Left forelimb (tissue), 1 donor: ENCODE data around the gene UGT2B7.
"Not testable (repeated sequence)": the region's sequence is repeated elsewhere in the genome, so short reads cannot be mapped to it uniquely, and the experiment has no call there.

Experiments
- DNase-seq: peaks from one replicate; pipeline ENCODE4 v3.0.0-alpha.2; 2018; ENCODE audit warnings: low spot score

Gene UGT2B7

DNA sequence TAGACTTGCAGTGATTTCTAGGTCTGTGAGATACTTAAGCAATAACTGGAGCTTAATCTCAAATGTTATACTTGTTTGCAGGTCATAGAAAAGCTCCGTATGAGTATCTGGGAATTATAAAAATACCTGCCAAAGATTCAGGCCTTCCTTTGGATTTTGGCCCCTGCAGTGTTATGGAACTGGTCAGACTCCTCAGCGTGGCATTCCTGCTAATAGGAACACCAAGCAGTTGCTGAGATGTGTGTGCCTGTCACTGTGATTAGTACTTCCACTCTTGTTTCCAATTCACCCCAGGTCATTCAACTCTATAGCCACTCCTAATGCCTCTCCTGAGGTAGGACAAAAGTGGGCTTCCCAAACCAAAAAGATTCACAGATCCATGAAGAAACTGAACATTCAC is 7.8 kb upstream of the UGT2B7 start:
- no peak for DNase-seq

DNA sequence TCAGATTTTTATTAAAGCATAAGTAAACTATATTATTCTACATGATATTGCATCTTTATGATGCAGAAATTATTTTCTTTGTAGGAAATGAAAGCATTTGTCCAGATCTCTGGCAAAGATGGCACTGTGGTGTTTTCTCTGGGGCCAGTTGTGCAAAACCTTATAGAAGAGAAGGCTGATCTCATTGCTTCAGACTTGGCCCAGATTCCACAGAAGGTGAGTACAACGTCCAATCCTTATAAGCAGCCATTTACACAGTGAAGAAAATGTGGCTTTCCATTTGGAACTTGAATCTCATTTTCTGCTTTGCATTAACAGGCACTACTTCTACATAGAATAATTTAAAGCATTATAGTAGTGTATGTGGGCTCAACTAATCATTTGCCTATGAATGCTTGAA is 6.9 kb upstream of the UGT2B7 start:
- DNase-seq = no peak

DNA sequence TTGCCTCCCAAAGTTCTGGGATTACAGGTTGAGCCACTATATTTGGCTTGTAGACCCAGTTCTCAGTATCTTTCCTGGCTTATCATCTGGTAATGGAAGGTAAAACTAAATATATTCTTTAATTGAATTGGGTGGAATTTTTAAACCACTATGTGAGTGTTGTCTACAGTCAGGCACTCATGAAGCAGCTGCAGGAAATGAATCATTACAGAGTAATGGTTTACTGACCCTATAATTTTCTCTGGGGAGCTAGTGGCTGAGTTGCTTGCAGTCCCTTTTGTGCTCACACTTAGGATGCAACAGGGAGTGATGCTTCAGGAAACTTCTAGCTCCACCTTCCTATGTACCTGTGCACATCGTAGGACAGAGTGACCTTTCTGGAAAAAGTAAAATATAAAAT is 4.1 kb upstream of the UGT2B7 start:
- no peak for DNase-seq

DNA sequence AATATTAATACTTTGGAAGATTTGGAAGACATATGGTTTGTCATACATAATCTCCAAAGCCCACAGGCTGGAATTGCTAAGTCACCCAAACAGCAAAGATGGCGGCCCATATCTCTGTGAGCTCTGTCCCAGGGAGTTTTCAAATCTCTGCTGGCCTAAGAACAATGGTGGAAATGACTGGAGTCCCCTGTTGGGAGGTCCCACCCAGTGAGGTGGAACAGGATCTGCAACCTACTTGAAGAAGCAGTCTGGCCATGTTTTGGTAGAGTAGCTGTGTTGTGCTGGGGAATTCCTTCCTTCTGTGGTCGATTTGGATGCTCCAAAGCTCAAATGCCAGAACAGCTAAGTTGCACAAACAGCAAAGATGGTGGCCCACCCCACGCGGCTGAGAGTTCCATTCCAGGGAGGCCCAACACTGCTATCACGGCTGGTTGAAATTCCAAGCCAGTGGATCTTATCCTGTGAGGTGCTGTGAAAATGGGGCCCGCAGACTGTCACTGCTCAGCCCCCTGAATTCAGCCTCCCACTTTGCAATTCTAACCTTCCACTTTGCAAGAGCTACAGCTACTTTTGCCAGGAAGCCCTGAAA is 3.2 kb upstream of the UGT2B7 start:
- no peak for DNase-seq

DNA sequence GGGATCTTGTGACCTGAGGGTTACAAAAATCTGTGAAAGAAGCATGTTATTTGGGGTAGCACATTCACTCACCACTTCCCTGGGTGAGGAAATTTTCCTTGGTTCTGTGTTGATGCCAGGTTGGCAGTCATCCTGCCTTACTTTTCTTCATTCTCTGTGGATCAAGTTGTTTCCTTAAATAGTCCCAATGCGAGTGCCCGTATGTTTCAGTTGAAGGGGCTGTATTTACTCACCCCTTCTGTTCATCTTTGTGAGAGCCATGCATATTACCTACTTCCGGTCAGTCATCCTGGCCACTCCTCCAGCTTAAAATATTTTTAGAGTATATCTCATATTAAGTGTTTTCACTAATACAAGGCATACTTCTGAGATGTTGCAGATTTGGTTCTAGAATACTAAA is 2.6 kb upstream of the UGT2B7 start:
- no peak for DNase-seq

DNA sequence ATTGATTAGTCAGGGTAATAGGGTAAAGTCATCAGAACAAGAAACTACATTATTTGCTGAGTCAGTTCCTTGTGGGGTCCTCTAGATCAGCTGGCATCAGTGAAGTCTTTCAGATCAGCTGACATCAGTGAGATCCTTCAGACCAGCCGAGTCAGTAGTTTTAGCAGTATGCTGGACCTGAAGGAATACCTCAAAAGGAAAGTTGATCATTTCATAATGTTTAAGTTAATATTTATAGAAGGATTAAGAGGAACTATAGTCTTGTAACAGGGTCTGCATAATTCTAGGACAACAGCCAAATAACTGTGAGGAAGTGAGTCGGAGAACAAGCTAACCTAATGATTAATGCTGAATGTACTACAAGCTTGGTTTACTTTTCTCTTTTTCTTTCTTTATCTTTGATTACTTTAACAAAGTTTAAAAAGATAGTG is 958 bp upstream of the UGT2B7 start:
- no peak for DNase-seq

DNA sequence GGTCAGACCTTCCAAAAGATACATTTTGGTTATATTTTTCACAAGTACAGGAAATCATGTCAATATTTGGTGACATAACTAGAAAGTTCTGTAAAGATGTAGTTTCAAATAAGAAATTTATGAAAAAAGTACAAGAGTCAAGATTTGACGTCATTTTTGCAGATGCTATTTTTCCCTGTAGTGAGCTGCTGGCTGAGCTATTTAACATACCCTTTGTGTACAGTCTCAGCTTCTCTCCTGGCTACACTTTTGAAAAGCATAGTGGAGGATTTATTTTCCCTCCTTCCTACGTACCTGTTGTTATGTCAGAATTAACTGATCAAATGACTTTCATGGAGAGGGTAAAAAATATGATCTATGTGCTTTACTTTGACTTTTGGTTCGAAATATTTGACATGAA is 536 bp downstream of the UGT2B7 start:
- no peak for DNase-seq

DNA sequence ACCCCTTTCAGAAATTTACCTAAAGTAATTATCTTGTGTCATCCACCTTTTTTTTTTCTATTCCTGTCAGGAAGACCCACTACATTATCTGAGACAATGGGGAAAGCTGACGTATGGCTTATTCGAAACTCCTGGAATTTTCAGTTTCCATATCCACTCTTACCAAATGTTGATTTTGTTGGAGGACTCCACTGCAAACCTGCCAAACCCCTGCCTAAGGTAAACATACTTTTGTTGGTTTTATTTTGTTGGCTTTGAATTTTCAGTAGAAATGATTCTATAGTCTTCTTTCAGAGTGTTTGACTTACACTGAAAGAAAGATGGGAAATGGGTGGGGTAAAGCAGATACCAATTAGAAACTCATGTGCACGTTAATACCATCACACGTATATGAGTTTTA is 2.2 kb downstream of the UGT2B7 start:
- no peak for DNase-seq

DNA sequence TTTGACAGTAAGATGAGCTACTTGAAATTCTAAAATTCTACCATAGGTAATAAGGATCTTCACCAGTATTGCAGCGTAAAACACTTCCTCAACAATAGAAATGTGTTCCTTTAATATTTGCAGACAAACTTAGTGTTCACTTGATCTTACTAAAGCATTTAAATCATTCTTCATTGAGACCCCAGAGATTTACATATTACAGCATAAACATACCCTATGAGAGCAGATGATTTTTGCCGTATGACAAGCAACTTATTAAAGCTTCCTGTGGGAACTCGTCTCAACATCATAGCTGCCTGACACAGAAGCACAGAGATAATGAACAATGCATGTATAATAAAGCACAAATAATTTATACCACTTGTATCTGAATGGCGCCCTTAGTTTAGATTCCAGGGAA is 3.6 kb downstream of the UGT2B7 start:
- no peak for DNase-seq

DNA sequence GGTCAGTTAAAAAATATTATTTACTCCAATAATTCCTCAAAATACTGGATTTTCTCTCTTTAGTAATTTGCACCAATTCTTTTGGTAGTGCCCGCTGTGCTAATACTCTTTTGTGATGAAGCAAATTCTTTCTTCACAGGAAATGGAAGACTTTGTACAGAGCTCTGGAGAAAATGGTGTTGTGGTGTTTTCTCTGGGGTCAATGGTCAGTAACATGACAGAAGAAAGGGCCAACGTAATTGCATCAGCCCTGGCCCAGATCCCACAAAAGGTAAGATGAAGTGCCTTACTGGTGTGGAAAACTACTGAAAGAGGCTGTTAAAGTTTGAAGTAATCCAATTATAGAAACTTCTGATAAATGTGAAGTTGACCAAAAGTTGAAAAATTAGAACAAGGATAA is 6.4 kb downstream of the UGT2B7 start:
- DNase-seq = not testable (repeated sequence)

DNA sequence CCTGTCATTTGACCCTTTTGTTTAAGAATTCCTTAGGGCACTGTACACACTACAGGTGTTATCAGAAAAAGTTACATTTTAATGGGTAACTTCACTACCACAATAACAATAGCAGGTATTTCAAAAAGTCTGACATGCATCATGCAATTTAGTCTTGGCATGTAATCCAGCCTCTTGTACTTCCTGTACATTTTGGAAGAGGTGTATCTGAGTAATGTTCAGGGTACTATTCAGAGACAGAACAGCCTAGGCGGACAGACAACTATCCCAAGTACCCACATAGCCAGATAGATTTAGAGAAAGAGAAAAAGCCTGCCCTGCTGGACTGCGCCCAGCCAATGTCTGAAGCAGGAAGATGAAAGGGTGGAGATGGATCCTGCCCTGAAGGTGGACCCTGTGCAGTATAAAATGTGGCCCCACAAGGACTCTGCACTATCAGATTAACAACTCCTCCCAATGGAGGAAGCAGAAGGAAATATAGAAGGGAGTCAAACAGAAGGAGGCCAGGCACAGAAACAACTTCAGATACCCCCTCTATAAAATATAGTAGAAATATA is 8.5 kb downstream of the UGT2B7 start:
- no peak for DNase-seq

DNA sequence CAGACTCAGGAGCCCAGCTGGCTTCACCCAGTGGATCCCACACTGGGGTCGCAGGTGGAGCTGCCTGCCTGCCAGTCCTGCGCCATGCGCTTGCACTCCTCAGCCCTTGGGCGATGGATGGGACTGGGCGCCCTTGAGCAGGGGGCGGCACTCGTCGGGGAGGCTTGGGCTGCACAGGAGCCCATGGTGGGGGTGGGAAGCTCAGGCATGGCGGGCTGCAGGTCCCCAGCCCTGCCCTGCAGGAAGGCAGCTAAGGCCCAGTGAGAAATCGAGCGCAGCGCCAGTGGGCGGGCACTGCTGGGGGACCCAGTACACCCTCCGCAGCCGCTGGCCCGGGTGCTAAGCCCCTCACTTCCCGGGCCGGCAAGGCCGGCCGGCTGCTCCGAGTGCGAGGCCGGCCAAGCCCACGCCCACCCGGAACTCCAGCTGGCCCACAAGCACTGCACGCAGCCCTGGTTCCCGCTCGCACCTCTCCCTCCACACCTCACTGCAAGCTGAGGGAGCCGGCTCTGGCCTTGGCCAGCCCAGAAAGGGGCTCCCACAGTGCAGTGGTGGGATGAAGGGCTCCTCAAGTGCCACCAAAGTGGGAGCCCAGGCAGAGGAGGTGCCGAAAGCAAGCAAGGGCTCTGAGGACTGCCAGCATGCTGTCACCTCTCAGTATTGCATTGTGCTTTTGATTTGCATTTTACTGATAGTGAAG is 19.0 kb downstream of the UGT2B7 start:
- not testable (repeated sequence) for DNase-seq

DNA sequence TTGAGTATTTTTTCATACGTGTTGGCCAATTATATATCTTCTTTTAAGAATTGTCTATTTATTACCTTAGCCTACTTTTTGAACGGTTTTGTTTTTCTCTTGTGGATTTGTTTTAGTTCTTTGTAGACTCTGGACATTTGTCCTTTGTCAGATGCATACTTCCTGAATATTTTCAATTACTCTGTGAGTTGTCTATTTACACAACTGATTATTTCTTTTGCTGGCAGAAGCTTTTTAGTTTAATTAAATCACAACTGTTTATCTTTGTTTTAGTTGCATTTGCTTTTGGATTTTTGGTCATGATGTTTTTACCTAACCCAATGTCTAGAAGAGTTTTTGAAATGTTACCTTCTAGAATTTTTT is 19.6 kb downstream of the UGT2B7 start:
- DNase-seq = no peak

DNA sequence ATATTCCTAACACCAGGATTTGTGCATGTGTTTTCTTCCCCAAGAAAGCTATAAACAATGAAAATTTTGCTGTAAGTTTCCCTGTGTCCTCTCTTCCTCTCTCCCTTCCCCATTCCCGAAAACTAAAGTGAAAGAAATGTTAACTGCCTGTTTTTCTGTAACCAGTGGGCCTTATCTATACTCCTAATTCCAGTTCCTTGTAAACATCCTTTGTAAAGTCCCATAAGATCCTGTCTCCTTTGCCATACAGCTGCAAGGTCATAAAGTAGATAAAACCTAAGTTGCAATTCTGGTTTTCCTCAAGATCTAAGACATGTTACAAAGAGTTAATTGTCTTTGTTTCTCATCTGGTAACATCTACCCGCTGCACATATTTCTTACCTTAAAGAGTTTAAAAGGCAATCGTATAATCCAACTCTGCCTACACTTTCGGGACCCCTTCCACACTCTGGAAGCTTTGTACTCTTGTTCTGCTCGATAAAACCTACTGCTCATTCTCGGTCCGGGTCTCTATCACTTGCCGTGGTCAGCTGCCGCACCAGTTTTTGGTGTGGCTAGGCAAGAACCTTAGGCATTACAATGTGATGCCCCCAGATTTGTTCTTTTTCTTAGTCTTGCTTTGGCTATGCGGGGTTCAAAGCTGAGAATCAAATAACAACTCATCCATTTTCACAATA is 20.5 kb downstream of the UGT2B7 start:
- no peak for DNase-seq

DNA sequence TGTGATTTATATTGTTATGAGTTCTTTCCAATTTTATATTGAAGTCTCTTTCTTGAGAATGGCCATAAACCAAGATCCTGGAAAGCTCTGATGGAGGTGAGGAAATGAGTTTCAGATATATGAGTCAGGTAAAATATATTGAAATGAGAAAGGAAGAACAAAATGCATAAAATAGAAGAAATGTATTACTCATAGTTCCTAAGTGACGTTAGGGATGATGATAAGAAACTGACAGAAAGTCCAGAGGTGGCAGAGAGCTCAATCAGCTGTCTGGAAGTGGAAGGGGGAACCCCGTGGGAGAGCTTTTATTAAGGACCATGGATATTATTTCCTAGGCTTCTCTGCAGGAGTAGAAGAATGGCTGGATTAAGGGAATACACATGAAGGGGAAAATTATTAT is 24.6 kb downstream of the UGT2B7 start:
- no peak for DNase-seq

DNA sequence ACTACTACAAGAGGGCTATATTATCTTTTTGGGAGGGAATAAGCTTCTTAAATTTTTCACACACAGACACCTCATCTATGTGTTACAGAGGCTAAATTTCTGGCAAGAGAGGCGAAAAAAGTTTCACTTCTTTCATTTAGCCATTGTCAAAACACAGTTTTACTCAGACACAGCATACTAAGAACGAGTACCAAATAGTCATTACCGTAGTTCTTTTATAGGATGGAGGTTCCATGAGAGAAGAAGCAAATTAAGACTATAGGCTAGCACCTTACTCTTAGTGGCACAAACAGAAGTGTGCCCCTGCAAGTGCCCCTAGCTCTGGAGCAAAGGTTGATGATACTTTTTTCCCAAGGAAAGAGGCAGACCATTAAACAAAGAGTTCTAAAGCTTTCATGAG is 26.2 kb downstream of the UGT2B7 start:
- DNase-seq = no peak

DNA sequence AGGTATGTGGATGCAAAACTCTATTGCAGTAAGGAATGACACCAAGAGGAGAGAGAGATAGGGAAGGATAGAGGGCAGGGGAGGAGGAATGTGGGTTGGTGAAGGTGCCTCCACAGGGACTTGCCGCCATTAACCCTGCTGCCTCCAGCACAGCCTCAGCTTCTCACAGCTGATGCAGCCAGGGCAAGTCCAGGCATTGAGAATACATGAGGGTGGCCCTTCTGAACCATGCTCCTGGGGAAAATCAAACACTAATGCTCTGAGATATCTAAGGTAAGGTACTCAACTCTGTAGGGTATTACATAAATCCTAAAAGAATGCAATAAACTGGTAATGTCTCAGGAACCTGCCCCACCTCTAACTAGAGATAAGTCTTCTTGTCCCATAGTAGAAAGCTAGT is 28.7 kb downstream of the UGT2B7 start:
- no peak for DNase-seq

DNA sequence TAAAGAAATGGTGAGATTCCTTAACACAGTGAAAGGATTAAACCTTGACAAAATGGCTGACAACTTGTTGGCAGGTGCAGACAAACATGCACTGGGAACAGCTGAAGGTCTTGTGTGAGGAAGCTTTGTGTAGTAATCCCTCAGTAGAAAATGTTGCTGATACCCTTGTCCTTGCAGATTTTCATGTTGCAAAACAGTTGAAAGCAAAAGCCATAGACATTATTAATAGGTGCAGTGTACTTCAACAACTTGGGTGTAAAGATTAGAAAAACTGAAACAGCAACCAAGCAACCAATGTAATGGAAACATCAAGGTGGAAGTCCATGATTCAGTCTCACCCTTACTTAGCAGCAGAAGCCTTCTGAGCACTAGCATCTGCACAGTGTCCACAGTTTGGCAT is 29.8 kb downstream of the UGT2B7 start:
- DNase-seq = no peak

DNA sequence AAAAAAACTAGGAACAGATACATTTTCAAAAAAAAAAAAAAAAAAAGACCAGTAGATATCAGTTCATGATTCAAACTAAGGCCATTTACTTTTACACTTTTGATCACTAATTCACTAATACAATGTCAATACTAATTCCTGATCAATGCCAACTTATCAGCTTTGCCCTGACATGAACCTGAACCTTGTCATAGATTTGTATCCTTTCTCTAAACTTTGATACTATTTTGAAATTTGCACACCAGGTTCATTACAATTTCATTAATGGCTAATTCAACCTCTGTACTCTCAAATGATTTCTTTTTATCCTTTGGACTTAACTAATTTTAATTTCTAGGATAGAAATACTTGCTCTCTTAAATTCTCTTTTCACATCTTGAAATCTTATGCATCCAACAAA is 37.7 kb downstream of the UGT2B7 start:
- DNase-seq = no peak

DNA sequence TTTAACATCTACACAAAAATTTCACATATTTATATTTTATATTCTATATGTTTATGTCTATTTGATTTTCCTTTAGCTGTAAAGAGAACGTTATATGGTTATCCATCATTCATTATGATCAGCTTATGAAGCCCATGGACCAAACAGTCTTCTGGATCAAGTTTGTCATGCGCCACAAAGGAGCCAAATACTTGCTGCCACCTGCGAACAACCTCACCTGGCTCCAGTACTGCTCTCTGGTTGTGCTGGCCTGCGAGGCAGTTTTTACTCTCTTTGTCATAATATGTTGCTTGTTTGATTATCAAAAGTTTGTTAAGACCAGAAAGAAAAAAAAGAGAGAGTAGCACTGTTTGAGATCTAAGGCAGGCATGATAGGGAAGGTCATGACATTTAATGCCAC is 38.2 kb downstream of the UGT2B7 start:
- no peak for DNase-seq

DNA sequence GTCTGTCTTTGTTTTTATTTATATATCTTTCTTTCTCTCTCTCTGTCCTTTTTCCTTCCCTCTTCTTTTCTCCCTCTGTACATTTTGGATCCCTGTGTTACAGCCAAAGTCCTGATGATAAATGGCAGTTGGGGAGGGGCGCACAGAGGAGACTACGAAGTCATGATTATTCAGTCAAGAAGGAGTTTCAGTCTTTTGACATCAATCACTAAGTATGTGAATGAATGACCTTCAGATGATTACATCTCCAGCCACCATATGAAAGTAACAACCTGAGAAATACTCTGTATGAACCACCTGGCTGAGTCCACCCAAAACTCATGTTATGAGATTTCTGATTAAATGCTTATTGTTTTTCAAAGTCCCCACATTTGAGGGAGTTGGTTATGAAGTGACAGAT is 45.0 kb downstream of the UGT2B7 start:
- no peak for DNase-seq

DNA sequence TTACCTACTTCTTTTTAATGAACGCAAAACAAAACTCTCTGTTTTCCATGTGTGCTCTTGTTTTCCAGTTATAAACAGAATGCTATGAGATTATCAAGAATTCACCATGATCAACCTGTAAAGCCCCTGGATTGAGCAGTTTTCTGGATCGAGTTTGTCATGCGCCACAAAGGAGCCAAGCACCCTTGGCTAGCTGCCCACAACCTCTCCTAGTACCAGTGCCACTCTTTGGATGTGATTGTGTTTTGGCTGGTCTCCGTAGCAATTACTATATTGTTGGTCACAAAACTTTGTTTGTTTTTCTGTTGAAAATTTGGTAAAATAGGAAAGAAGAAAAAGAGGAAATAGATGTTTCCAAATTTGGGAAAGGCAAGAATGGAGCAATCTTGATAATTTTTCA is 51.1 kb downstream of the UGT2B7 start:
- DNase-seq = no peak

DNA sequence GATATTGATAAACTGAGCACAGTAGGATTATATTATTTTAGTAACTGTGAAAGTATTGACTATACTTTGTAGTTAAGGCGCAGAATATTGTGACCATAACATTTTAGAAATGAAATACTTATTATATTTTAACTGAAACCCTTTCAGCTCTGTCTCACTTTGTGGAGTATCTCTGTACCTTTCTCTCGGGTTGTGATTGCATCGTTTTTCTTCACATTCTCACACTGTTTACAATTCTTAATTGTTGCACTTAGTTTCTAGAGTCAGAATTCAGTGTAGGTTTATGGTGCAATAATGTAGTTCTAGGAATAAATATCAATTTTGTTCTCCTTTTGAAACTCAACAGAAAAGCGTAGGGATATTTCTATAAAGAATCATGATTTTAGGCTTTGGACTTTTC is 57.7 kb downstream of the UGT2B7 start:
- no peak for DNase-seq
